NCI-H2081 treated with DMSO at 0.1 percent for 48 hours (cell line): Measurements from ENCODE around the gene RYR1.
"Not testable (repeated sequence)": the region's sequence is repeated elsewhere in the genome, so short reads cannot be mapped to it uniquely, and the experiment has no call there.

Experiments used
- DNase-seq: peaks from one replicate; lab custom pipeline; 2025; lab: John Stamatoyannopoulos, UW

The RYR1 gene

DNA sequence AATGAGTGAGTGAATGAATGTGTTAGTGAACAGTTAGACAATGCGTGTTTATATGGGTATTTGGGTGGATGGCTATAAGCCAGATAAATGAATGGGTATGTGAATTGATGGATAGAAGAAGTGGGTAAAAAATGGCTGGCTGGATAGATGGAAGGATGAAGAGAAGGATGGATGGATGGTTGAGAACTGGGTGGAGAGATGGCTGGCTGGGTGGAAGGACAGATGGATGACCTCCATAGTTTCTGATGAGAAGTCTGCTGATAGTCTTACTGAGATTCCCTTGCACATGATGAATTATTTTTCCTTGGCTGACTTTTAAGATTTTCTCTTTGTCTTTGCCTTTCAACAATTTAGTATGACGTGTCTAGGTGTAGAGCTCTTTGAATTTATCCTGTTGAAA lies 57.4 kb downstream of the RYR1 start:
- no peak for DNase-seq

DNA sequence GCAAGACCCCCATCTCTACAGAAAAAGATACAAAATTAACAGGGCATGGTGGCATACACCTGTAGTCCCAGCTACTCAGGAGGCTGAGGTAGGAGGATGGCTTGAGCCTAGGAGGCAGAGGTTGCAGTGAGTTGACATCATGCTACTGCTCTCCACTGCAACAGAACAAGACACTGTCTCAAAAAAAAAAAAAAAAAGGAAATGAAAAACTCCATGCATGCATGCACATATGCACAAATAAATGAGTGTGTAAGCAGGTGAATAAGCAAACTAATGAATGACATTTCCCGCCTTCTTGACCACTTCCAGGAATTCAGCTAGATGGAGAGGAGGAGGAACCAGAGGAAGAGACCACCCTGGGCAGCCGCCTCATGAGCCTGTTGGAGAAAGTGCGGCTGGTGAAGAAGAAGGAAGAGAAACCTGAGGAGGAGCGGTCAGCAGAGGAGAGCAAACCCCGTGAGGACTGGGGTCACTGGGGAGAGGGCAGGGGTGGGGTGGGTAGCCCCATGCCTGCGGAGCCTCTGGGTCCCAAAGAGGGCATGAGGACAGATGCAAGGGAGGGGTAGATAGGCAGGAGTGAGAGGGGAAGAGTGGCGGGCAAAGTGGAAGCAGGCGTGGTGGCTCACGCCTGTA lies 58.8 kb downstream of the RYR1 start:
- no peak for DNase-seq

DNA sequence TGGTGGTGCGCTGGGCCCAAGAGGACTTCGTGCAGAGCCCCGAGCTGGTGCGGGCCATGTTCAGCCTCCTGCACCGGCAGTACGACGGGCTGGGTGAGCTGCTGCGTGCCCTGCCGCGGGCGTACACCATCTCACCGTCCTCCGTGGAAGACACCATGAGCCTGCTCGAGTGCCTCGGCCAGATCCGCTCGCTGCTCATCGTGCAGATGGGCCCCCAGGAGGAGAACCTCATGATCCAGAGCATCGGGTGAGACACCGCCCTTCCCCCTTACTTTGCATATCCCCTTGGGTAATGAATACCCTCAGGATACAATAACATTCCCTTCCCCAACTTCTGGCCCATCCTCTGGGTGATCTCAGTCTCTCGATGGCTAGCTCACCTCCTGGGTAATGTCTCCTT lies 60.9 kb downstream of the RYR1 start:
- no peak for DNase-seq

DNA sequence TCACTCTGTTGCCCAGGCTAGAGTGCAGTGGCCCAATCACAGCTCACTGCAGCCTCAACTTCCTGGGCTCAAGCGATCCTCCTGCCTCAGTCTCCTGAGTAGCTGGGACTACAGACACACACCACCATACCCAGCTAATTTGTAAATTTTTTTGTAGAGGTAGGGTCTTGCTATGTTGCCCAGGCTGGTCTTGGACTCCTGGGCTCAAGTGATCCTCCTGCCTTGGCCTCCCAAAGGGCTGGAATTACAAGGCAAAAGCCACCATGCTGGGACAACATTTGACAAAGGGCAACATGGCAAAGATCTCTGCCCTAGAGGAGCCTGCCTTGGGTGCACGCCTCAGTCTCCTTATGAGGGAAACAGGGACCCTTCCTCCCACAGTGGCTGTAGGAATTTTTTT lies 61.9 kb downstream of the RYR1 start:
- DNase-seq, result not testable (repeated sequence)

DNA sequence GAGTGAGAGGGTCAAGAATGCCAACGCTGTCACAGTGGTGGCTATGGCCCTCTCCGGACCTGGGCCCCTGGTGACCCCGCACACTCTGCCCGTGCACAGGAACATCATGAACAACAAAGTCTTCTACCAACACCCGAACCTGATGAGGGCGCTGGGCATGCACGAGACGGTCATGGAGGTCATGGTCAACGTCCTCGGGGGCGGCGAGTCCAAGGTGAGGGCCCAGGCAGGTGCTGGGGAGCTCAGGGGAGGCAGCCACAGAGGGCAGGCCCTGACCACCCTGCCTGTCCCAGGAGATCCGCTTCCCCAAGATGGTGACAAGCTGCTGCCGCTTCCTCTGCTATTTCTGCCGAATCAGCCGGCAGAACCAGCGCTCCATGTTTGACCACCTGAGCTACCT lies 62.6 kb downstream of the RYR1 start:
- DNase-seq, result no peak

DNA sequence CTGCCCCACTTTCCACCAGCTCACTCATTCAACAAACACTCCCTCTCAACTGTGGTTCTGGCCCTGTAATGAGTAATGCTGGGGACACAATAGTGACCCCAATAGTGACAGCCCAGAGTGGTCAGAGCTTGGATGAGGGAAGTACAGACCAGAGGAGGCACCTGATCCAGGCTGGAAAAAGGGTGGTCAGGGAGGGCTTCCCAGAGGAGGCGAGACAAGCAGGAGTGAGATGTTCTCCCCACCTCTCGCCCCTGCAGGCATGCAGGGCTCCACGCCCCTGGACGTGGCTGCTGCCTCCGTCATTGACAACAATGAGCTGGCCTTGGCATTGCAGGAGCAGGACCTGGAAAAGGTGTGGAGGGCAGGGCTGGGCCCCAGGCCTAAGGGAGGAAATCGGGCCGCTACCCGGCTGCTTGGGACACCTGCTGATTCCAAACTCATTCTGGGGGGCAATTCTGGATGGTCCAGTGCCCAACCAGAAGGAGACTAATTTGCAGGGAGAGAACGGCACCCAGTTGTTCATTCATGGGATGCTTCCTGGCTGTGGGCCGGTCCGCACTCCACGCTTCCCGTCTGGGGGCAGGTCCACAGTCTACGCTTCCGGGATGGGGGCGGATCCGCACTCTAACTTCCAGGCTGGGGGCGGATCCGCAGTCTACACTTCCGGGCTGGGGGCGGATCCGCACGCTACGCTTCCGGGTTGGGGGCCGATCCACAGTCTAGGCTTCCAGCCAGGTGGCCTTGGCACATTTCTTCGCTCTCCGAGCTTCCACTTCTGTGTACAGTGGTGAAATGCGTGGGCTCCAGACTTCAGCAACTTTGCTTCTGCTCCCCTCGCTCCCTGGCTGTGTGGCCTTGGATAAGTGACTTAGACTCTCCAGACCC lies 63.4 kb downstream of the RYR1 start:
- DNase-seq, result no peak

DNA sequence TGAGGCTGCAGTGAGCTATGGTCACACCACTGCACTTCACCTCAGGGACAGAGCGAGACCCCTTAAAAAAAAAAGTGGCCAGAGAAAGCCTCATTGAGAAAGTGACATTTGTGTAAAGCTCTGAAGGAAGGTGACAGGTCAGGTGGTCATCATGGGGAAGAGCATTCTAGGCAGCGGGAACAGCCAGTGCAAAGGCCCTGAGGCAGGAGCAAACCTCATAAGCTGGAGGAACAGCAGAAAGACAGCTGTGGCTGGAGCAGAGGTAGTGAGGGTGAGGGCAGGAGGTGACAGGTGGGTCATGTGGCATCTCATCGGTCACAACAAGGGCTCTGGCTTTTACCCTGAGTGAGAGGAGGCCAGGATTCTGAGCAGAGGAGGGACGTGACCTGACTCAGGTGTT lies 64.4 kb downstream of the RYR1 start:
- no peak for DNase-seq

DNA sequence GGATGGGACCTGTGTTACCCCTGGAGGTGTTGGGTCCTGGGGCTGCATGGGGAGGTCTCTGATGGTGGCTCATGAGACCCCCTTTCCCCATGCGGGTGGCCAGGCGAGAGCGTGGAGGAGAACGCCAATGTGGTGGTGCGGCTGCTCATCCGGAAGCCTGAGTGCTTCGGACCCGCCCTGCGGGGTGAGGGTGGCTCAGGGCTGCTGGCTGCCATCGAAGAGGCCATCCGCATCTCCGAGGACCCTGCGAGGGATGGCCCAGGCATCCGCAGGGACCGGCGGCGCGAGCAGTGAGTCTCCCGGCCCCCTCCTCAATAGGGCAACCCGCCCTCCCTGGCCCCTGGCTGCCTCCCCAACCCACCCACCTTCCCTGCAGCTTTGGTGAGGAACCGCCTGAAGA lies 66.0 kb downstream of the RYR1 start:
- no peak for DNase-seq

DNA sequence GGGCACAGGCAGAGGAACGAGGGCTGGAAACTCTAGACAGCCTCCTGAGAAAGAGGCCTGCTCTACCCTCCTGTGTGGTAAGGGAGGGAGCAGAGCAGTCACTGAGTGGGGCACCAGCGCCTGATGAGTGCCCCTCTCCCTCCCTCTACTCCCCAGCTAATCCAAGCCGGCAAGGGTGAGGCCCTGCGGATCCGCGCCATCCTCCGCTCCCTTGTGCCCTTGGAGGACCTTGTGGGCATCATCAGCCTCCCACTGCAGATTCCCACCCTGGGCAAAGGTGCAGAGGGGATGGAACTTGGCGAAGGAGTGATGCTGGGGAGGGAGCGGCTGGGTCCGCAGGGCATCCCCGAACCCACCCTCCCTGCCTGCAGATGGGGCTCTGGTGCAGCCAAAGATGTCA lies 67.0 kb downstream of the RYR1 start:
- DNase-seq, result no peak

DNA sequence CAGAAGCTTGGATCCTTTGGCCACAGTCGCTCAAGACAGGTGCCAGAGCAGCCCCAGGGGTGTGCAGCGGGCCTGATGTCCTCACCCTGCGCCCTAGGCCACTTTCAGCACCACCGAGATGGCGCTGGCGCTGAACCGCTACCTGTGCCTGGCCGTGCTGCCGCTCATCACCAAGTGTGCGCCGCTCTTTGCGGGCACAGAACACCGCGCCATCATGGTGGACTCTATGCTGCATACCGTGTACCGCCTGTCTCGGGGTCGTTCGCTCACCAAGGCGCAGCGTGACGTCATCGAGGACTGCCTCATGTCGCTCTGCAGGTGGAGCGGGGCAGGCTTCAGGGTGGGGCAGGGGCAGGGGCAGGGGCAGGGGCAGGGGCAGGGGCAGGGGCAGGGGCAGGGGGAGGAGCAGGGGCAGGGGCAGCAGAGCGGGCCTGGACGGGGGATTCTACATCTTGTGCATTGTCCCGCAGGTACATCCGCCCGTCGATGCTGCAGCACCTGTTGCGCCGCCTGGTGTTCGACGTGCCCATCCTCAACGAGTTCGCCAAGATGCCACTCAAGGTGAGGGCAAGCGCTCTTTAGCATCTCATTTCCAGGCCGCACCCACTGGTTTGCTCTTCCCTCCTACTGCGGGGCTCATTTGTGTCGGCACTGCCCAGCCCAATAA lies 69.1 kb downstream of the RYR1 start:
- DNase-seq, result no peak

DNA sequence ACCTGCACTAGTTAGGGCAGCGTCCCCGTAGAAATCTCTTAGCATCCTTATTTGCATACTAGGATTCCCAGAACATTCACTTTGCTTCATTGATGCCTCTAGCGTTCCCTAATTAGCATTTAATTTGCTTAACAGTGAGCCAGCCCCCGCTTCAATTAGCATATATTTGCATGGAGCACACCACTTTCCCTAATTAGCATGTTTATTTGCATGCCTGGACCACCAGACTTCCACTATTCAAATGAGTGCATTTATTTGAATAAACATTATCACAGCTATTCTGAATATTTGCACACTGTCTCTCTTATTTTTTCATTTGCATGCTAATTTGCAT lies 69.6 kb downstream of the RYR1 start:
- DNase-seq, result no peak

DNA sequence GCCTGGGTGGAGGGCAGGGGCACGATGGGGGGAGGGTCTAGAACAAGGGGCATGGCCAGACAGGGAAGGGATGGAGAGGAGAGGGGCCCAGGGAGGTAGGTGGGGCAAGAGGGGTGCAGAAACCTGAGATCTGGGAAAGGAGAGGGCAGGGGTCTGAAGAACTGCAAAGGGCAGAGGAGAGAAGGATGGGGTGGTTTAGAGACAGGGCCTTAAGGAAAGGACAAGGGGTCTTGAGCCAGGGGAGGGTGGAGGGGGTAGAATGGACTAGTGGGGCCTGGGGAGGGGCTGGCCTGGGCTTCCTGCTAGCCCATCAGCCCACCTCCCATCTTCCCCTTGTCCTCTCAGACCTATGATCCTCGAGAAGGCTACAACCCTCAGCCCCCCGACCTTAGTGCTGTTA lies 72.5 kb downstream of the RYR1 start:
- no peak for DNase-seq

DNA sequence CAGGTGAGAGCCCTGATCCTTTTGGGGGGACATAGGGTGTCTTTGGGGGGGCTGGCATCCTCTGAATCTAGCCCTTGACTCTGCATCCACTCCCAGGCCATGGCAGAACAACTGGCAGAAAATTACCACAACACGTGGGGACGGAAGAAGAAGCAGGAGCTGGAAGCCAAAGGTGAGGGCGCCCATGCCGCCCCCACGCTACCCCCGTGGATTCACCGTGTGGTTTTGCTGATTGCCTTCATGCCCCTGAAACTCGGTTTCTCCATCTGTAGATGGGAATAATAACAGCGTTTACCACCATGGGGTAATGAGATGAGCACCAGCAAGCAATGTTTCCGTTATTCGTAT lies 72.9 kb downstream of the RYR1 start:
- DNase-seq, result no peak

DNA sequence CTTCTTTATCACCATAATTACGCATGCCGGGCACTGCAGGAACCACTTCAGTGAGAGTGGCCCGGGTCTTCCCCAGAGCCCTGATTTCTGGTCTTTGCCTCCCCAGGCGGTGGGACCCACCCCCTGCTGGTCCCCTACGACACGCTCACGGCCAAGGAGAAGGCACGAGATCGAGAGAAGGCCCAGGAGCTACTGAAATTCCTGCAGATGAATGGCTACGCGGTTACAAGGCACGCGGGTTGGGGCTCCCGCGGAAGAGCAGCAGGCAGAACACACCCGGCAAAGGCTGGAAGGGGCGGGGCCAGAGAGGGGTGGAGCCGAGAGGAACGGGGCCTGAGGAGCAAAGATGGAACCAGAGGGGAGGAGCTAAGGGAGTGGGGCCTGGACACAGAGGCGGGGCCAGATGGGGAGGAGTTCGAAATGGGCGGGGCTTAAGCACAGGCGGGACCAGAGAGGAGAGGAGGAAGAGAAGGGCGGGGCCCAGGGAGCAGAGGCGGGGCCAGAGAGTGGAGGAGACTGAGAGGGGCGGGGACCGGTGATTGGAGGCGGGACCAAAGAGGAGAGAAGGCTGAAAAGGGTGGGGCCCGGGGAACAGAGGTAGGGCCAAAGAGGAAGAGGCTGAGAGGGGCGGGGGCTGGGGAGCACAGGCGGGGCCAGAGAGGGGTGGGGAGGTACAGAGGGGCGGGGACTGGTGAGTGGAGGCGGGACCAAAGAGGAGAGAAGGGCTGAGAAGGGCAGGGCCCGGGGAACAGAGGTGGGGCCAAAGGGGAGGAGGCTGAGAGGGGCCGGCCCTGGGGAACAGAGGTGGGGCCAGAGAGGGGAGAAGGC lies 73.4 kb downstream of the RYR1 start:
- DNase-seq, result no peak

DNA sequence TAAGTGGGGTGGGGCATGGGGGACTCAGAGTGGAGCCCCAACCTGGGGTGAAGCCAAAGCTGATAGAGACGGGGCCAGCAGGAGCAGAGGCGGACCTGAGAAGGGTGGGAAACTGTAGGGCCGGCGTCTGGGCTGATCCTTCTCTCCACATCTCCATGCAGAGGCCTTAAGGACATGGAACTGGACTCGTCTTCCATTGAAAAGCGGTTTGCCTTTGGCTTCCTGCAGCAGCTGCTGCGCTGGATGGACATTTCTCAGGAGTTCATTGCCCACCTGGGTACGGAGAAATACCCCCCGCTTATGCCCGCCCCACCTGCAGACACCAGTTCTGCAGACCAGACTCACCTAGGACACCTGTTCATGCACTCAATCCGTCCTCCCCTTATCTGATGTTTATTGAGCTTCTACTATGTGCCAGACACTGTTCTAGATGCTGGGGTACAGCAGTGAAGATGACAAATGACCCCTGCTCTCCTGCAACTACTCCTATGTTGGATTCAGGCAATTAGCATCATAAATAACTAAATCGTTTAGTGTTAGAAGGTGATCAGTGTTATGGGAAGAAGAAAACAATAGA lies 74.1 kb downstream of the RYR1 start:
- DNase-seq, result no peak

DNA sequence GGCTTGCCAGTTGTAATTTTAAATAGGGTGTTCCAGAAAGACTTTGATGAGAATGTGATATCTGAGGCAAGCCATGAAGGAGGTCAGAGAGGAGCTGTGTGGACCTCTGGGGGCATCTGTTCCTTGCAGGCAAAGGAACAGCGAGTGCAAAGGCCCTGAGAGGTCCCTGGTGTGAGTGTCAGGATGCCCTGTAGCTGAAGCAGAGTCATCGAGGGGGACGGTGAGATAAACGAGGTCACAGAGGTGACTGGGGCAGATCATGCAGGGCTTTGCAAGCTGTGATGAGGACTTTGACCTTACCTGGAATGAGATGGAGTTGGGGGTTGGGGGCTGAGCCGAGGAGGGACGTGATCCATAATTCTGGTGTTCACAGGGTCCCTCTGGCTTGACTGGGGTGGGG lies 75.0 kb downstream of the RYR1 start:
- DNase-seq, result no peak

DNA sequence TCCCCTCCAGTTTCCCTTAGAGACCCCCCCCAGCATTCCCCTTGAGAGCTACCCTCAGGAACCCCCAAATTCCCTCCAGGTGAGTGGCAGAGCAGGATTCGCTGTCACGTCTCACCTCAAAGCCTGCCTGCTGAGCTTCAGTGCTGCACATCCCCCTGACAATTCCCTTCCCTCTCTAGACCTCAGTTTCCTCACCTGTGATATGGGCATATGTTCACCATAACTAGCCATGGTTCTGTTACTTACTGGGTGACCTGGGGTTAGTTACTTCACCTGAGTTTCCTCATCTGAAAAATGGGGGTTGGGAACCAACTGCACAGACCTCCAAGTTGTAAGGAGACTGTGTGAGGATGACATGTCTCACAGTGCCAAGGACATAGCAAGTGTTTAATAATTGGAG lies 75.5 kb downstream of the RYR1 start:
- DNase-seq, result no peak

DNA sequence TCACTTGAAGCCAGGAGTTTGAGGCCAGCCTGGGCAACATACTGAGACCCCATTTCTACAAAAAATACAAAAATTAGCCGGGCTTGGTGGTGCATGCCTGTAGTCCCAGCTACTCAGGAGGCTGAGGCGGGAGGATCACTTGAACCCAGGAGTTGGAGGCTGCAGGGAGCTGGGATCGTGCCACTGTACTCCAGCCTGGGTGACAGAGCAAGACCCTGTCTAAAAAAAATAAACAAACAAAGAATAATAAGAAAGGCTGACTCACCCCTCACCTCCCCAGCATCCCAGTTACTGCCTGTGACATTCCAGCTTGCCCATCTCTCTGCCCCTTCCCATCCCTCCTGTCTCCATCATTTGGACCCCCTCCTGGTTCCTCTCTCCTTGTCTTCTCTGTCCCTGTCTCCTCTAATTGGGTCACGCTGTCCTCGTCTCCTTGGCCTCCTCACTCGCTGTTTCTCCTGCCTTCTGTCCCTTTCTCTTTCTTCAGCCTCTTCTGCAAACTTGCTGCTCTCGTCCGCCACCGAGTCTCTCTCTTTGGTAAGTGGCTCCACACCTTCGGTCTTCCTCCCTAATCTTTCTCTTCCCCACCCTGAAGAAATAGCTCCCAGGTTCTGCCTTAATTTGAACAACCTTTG lies 77.7 kb downstream of the RYR1 start:
- no peak for DNase-seq

DNA sequence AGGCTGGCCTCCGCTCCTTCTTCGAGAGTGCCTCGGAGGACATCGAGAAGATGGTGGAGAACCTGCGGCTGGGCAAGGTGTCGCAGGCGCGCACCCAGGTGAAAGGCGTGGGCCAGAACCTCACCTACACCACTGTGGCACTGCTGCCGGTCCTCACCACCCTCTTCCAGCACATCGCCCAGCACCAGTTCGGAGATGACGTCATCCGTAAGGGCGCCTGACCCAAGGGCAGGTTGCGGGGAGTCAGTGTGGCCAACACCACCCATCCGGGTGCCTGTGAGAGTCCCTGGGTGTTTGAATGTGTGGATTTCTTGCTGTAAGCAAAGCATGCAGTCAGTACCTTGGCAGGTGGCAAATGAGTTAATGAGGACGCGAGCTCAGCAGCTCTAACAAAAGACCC lies 78.8 kb downstream of the RYR1 start:
- no peak for DNase-seq

DNA sequence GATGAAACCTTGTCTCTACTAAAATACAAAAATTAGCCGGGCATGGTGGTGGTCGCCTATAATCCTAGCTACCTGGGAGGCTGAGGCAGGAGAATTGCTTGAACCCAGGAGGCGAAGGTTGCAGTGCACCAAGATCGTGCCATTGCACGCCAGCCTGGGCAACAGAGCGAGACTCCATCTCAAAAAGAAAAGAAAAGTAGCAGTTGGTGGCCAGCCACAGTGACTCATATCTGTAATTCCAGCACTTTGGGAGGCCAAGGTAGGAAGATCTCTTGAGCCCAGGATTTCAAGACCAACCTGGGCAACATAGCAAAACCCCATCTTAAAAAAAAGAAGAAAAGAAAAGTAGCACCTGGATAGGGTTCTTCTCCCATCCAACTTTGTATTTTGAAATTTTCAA lies 79.7 kb downstream of the RYR1 start:
- DNase-seq, result not testable (repeated sequence)

DNA sequence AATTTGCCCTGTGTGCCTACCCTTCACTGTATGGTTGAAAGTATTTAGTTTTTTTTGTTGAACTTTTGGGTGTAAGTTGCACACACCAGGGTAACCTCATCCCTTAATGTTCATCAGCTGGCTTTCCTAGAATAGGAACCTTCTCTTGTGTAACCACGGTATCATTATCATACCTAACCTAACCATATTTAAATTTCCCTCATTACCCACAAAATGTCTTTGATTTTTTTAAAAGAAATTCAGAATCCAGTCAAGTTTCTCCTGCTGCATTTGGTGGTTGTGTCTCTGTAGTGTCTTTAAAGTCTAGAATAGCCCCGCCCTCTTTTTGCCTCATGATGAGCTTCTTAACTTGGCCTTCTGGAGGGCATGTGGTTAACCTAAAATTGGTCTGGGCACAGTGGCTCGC lies 80.3 kb downstream of the RYR1 start:
- no peak for DNase-seq
